ENCODE data around the gene YAE1. TPM values are rescaled to one million over a fixed set of nuclear protein-coding genes. Genes with fewer than 3 reads are reported as not detected.

Gene YAE1
- total and polyA plus RNA-seq, 2 of the 13 experiments (the other 11 are each of a cell fraction or from before 2014, with no cell fraction given): 18.7 to 28.3 TPM

DNA sequence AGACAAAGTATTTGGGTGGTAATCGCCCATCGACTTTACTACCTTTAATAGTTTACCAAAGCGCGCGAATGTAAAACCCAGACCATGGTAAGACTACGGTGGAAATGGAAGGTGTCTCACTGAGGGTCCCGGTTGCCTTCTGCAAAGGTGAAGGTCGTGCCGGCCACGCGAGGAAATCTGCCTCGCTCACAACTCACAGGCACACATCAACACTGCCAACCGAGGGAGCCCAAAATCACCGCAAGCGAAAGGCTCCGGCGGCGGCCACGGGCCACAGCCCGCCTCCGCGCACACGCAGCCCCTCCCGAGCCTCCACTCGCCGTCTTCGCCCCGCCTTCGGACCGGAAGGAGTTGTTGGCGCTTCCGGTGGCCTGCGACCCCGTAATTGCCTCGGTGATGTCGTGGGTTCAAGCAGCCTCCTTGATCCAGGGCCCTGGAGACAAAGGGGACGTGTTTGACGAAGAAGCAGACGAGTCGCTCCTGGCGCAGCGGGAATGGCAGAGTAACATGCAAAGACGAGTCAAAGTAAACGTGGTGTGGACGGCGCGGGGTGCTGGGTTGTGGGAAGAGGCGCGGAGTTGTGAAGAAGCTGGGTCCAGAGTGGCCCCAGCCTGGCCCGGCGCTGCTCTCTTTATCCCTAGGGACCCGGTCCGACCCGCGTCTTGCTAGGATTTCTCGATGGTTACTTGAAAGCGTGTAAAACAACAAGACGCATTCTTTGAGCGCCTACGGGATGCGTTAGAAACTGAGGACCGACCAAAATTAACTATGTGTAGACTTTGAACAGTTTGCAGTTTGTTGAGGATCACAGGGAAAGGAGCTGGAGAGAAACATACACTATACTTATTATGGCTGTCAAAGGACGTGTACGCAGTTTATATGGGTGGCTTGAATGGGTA, at the start of gene YAE1 (continued):
- TF ChIP-seq, protein P1, sequence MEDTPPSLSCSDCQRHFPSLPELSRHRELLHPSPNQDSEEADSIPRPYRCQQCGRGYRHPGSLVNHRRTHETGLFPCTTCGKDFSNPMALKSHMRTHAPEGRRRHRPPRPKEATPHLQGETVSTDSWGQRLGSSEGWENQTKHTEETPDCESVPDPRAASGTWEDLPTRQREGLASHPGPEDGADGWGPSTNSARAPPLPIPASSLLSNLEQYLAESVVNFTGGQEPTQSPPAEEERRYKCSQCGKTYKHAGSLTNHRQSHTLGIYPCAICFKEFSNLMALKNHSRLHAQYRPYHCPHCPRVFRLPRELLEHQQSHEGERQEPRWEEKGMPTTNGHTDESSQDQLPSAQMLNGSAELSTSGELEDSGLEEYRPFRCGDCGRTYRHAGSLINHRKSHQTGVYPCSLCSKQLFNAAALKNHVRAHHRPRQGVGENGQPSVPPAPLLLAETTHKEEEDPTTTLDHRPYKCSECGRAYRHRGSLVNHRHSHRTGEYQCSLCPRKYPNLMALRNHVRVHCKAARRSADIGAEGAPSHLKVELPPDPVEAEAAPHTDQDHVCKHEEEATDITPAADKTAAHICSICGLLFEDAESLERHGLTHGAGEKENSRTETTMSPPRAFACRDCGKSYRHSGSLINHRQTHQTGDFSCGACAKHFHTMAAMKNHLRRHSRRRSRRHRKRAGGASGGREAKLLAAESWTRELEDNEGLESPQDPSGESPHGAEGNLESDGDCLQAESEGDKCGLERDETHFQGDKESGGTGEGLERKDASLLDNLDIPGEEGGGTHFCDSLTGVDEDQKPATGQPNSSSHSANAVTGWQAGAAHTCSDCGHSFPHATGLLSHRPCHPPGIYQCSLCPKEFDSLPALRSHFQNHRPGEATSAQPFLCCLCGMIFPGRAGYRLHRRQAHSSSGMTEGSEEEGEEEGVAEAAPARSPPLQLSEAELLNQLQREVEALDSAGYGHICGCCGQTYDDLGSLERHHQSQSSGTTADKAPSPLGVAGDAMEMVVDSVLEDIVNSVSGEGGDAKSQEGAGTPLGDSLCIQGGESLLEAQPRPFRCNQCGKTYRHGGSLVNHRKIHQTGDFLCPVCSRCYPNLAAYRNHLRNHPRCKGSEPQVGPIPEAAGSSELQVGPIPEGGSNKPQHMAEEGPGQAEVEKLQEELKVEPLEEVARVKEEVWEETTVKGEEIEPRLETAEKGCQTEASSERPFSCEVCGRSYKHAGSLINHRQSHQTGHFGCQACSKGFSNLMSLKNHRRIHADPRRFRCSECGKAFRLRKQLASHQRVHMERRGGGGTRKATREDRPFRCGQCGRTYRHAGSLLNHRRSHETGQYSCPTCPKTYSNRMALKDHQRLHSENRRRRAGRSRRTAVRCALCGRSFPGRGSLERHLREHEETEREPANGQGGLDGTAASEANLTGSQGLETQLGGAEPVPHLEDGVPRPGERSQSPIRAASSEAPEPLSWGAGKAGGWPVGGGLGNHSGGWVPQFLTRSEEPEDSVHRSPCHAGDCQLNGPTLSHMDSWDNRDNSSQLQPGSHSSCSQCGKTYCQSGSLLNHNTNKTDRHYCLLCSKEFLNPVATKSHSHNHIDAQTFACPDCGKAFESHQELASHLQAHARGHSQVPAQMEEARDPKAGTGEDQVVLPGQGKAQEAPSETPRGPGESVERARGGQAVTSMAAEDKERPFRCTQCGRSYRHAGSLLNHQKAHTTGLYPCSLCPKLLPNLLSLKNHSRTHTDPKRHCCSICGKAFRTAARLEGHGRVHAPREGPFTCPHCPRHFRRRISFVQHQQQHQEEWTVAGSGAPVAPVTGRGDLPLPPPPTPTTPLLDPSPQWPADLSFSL (CRISPR knock-in tag; IDR thresholded peaks at IDR 0.05): no peak
- peak; percentile 90 for TF ChIP-seq SPEN (CRISPR knock-in tag; IDR thresholded peaks at IDR 0.05; ENCODE audit: low read depth)
- TF ChIP-seq EZH2 (conservative IDR thresholded peaks at IDR 0.05; ENCODE audit: low read depth, low read length): no peak
- peak; percentile 97 for TF ChIP-seq ZNF891 (CRISPR knock-in tag; IDR thresholded peaks at IDR 0.05)
- TF ChIP-seq ZNF614 (CRISPR knock-in tag; IDR thresholded peaks at IDR 0.05; ENCODE audit: borderline replicate concordance): peak; percentile 24; the same call in 1 of the 2 replicates
- TF ChIP-seq KLF9 (CRISPR knock-in tag; IDR thresholded peaks at IDR 0.05; ENCODE audit: low read depth): no peak
- TF ChIP-seq JUND (CRISPR knock-in tag; IDR thresholded peaks at IDR 0.05): no peak
- no peak for TF ChIP-seq RBM22 (optimal IDR thresholded peaks at IDR 0.05; ENCODE audit: low read length)
- TF ChIP-seq, protein P2, sequence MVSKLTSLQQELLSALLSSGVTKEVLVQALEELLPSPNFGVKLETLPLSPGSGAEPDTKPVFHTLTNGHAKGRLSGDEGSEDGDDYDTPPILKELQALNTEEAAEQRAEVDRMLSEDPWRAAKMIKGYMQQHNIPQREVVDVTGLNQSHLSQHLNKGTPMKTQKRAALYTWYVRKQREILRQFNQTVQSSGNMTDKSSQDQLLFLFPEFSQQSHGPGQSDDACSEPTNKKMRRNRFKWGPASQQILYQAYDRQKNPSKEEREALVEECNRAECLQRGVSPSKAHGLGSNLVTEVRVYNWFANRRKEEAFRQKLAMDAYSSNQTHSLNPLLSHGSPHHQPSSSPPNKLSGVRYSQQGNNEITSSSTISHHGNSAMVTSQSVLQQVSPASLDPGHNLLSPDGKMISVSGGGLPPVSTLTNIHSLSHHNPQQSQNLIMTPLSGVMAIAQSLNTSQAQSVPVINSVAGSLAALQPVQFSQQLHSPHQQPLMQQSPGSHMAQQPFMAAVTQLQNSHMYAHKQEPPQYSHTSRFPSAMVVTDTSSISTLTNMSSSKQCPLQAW (CRISPR knock-in tag; IDR thresholded peaks at IDR 0.05): no peak; the same call in 1 of the 2 replicates
- peak; percentile 73 for TF ChIP-seq ERF (CRISPR knock-in tag; IDR thresholded peaks at IDR 0.05)
- peak; percentile 50; the same call in 1 of the 2 replicates for TF ChIP-seq NR2F2 (IDR thresholded peaks at IDR 0.05; ENCODE audit: borderline replicate concordance, low read depth)
- no peak for TF ChIP-seq MAFK (conservative IDR thresholded peaks at IDR 0.05 in 1 of 2, IDR thresholded peaks at IDR 0.05 in 1 of 2; ENCODE audit: low read length in 2 of 2)
- TF ChIP-seq, protein P3, sequence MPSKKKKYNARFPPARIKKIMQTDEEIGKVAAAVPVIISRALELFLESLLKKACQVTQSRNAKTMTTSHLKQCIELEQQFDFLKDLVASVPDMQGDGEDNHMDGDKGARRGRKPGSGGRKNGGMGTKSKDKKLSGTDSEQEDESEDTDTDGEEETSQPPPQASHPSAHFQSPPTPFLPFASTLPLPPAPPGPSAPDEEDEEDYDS (CRISPR knock-in tag; IDR thresholded peaks at IDR 0.05): no peak
- TF ChIP-seq ARHGAP35 (CRISPR knock-in tag; IDR thresholded peaks at IDR 0.05; ENCODE audit: borderline replicate concordance): no peak; the same call in 1 of the 2 replicates
- TF ChIP-seq AKAP8 (CRISPR knock-in tag; IDR thresholded peaks at IDR 0.05): 0 out of 2 replicates have a peak, but pooled peaks have one; percentile 40
- TF ChIP-seq, protein P4, sequence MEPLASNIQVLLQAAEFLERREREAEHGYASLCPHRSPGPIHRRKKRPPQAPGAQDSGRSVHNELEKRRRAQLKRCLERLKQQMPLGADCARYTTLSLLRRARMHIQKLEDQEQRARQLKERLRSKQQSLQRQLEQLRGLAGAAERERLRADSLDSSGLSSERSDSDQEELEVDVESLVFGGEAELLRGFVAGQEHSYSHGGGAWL (CRISPR knock-in tag; IDR thresholded peaks at IDR 0.05): peak; percentile 82
- TF ChIP-seq EP300 (IDR thresholded peaks at IDR 0.05; ENCODE audit: low read depth in 2 of 2, low read length in 2 of 2): no peak; a peak in 1 of 4 replicates
- TF ChIP-seq EP300 (CRISPR knock-in tag; IDR thresholded peaks at IDR 0.05; ENCODE audit: borderline replicate concordance): no peak
- no peak for TF ChIP-seq ZSCAN22 (CRISPR knock-in tag; IDR thresholded peaks at IDR 0.05)
- peak; percentile 55; the same call in 1 of the 2 replicates for TF ChIP-seq ZNF564 (CRISPR knock-in tag; IDR thresholded peaks at IDR 0.05)
- TF ChIP-seq NFYC (CRISPR knock-in tag; IDR thresholded peaks at IDR 0.05): no peak

All from HepG2 (cell line).